ENCODE results near the gene TTC38. TPM values are rescaled to one million over a fixed set of nuclear protein-coding genes. Genes with fewer than 3 reads are reported as not detected.

TTC38 gene
- total RNA-seq, 4 donors from 2014 or later = 49.8 to 116 (median 76.8) TPM

DNA sequence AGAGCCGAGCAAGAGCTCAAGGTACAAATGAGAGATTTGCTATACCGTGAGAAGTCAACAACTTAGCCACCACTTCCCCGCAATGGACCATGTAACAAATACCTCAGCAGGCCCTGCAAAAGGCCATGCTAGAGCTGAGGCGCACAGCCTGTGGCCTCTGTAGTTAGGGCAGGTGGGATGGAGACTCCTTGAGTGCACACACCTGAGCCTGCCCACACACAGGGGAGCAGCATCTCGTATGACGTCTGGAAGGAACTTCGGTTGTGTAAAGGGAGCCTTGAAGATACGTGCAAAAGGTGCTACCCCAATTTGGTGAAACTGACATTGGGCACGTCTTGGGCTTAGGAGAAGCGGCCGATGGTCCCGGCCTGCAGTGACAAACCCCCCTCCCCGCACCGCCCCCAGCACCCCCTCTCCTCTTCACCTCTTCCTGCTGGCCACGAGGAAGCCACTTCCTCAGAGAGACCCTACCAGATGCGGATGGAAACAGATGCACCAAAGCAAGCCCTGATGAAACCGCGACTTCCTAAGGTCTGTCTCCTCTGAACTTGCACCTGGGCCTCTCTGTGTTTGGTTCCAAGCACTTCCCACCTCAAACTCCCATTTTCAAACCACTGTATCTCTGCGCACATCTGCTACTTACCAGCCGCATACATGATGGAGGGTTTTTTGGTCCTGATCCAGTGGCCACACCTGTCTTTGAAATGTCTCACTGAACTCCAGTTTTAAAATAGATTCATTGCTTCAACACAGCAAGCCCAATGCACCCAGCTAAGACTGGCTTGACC, 28.4 kb upstream of the TTC38 start:
- ATAC-seq (ENCODE audit: low FRiP score) (no peak), DNase-seq (ENCODE audit: low spot score) (no peak)
- TF ChIP-seq, protein P1, sequence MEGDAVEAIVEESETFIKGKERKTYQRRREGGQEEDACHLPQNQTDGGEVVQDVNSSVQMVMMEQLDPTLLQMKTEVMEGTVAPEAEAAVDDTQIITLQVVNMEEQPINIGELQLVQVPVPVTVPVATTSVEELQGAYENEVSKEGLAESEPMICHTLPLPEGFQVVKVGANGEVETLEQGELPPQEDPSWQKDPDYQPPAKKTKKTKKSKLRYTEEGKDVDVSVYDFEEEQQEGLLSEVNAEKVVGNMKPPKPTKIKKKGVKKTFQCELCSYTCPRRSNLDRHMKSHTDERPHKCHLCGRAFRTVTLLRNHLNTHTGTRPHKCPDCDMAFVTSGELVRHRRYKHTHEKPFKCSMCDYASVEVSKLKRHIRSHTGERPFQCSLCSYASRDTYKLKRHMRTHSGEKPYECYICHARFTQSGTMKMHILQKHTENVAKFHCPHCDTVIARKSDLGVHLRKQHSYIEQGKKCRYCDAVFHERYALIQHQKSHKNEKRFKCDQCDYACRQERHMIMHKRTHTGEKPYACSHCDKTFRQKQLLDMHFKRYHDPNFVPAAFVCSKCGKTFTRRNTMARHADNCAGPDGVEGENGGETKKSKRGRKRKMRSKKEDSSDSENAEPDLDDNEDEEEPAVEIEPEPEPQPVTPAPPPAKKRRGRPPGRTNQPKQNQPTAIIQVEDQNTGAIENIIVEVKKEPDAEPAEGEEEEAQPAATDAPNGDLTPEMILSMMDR (IDR thresholded peaks at IDR 0.05) = no peak

DNA sequence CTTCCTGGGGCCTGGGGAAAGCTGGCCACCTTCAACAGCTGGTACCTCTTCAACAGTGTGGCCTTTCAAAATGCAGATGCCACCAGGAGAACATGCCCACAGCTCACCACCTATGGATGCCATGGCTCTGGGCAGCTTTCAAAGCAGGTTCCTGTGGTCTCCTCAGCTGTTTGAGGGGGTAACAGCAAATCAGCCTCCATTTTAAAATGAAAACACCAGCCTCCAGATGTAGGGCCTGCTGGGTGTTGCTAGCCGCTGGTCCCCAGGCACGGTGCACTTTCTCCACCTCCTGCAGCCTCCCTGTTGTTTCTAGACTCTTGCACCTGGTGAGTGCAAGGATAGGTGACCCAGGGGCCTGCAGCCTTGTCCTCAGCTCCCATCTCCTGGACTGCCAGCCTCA, 27.7 kb upstream of the TTC38 start:
- TF ChIP-seq, protein P1 (IDR thresholded peaks at IDR 0.05) = no peak
- ATAC-seq (ENCODE audit: low FRiP score) = no peak
- no peak for DNase-seq (ENCODE audit: low spot score)

DNA sequence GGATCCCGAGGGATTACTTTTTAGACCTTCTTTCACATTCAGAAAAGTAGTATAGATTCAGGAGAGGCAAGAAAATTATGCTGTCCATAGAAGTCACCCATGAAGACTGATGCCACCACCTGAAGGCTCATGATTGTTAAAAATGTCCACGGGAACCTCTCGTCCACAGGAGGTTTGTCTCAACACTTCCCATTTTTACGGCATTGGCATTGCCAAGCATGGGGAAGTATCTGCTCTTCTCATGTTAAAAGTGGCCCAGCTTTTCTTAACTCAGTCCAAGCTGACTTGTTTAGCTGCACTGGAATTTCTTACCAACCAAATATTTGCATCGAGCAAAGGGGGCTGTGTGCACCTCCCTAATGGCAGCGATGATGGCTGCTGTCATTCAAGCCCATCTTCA, 27.3 kb upstream of the TTC38 start:
- TF ChIP-seq, protein P1 (IDR thresholded peaks at IDR 0.05) = no peak
- ATAC-seq (ENCODE audit: low FRiP score) (no peak), DNase-seq (ENCODE audit: low spot score) (no peak)

DNA sequence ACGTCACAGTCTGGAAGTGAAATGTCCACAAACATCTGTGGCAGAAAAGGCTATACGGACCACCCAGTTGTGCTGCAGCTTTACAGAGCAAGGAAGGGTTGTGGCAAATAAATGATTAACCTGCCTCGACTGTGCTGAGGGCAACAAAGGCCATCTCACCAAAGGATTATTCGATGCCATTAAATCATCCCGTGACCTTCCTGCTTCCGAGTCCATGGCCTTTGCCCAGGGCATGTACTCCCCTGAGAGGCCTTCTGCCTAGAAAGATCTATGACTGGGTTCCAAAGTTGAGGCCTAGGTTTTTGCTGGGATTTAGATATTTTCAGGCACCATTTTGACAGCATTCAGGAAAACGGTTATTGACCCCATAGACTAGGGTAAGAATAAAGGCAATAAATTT, 26.9 kb upstream of the TTC38 start:
- no peak for DNase-seq (ENCODE audit: low spot score)
- TF ChIP-seq, protein P1 (IDR thresholded peaks at IDR 0.05) = no peak
- no peak for ATAC-seq (ENCODE audit: low FRiP score)

DNA sequence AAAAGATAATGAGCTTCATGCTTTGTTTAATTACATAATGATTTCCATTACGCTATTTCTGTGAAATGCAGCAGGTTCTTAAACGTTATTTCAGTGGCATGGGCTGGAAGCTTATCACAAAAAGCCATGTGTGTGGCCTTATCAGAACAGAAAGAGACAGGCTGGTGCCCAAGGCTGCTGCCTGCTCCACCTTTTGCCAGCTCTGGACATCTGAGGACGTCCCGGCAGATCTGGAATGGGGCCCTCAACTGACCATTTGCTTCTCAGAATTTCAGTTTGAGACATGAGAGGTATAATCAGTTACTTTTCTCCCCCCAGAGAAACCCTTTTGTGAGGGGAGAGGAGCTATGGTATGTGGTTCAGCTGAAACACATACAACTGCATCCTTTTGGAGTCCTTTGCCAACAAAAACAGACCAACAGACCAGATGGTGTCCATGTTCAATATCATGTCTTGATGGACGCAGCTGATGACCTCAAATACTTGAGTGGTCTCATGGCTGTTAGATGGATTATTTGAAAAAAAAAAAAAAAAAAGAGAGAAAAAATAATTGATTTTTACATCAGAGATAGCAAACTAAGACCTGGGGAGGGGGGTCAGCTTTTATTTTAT, 26.3 kb upstream of the TTC38 start:
- ATAC-seq (ENCODE audit: low FRiP score) (no peak), DNase-seq (ENCODE audit: low spot score) (no peak)
- TF ChIP-seq, protein P1 (IDR thresholded peaks at IDR 0.05) = no peak

DNA sequence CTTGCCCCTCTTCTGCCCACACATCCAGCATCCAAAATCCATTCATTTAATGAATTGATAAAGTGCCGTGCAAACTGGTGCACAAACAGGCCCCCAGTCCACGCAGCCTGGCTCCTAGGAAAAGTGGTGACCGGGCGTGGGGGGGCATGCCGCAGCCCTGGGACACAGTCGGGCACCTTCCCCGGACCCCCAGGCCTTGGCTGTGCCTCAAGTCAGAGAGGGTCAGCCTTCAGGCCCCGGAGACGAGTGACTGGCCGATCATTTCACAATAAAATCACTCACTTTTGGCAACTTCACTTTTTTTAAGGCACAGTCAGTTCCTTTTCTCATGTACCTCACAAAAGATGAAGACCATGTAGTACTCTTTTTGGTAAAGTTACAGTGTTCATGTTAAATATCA, 25.7 kb upstream of the TTC38 start:
- ATAC-seq (ENCODE audit: low FRiP score) (no peak), DNase-seq (ENCODE audit: low spot score) (no peak)
- TF ChIP-seq, protein P1 (IDR thresholded peaks at IDR 0.05) = no peak

DNA sequence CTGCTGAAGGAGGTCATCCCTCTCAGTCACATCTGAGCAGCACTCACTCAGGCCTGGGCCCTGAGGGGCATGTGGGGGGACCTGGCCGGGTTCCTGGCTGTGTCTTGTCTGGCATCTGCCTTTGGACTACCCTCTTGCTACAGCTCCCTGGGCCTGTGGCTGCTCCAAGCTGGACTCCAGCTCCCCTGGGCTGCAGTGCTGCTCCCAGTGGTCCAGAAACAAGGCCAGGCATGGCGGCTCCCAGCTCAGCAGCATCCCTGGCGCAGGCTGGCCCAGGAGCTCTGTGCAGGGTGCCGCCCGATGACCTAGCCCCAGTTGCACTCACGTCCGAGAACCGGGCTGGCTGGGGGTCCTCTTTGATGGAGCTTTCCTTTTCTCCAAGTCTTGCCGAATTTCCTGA, 23.0 kb upstream of the TTC38 start:
- TF ChIP-seq, protein P1 (IDR thresholded peaks at IDR 0.05) = no peak
- no peak for DNase-seq (ENCODE audit: low spot score)
- no peak for ATAC-seq (ENCODE audit: low FRiP score)
